Ovary (tissue), 3 donors: ENCODE measurements around the gene SPP1.

Experiments
- EP300 ChIP-seq: sonication (generic); formaldehyde crosslinking; IDR thresholded peaks from one replicate; pipeline ENCODE4 v1.6.1; 2017; ENCODE audit warnings: antibody characterized with exemption
- TF ChIP-seq, protein P1 (sequence below), 3 donors: fragments of 450-650 bp in 2 of 3; fragments of 200-600 bp in 1 of 3; IDR thresholded peaks; one replicate each; pipeline versions ENCODE4 v1.5.1 to v1.8.0; 2016 to 2022; ENCODE audit warnings: antibody characterized with exemption in 3 of 3, mild to moderate bottlenecking in 1 of 3
- donor health status: DM: no; HTN: no; CAD: no.

DNA sequence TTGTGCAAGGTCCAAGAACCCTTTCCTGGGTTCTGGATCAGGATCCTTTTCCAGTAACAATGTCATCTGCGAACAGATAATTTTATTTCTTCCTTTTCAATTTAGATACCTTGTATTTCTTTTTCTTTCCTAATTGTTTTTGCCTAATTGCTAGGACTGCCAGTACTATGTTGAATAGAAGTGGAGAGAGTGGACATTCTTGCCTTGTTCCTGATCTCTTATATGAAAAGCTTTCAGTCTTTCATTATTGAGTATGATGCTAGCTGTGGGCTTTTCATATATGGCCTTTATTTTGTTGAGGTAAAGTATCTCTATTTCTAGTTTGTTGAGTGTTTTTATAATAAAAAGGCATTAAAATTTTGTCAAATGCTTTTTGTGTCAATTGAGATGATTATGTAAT, 42.2 kb upstream of the SPP1 start:
- TF ChIP-seq EP300, result no peak
- TF ChIP-seq, protein P1, sequence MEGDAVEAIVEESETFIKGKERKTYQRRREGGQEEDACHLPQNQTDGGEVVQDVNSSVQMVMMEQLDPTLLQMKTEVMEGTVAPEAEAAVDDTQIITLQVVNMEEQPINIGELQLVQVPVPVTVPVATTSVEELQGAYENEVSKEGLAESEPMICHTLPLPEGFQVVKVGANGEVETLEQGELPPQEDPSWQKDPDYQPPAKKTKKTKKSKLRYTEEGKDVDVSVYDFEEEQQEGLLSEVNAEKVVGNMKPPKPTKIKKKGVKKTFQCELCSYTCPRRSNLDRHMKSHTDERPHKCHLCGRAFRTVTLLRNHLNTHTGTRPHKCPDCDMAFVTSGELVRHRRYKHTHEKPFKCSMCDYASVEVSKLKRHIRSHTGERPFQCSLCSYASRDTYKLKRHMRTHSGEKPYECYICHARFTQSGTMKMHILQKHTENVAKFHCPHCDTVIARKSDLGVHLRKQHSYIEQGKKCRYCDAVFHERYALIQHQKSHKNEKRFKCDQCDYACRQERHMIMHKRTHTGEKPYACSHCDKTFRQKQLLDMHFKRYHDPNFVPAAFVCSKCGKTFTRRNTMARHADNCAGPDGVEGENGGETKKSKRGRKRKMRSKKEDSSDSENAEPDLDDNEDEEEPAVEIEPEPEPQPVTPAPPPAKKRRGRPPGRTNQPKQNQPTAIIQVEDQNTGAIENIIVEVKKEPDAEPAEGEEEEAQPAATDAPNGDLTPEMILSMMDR (IDR thresholded peaks at IDR 0.05), result no peak
